ENCODE data around the gene WNK1. TPM values are rescaled to one million over a fixed set of nuclear protein-coding genes. Genes with fewer than 3 reads are reported as not detected.

The WNK1 gene
- total RNA-seq (2014; rRNA removed; shearing (Covaris generic)), result 43.9 and 59.0 TPM in 2 replicates

GRCh38 chr12:751999-752694, at the start of gene WNK1:
Gene WNK1 (plus strand): TSS chr12:752579. CDS start chr12:753566, 987 bp downstream.

GRCh38 chr12:949453-950191, 197.2 kb downstream of the WNK1 start, which contains the start of gene RAD52:
Gene RAD52 (minus strand): TSS chr12:949694. CDS start chr12:933058, 16,636 bp downstream.

Small RNA genes within 50 kb of the gene (small RNA-seq; reads per million reads assigned to genes)
- not detected for gene RNU4ATAC16P

Other genes starting within 250 kb of the WNK1 start
- gene NINJ2, start 89.1 kb upstream of the WNK1 start, total RNA-seq (2014; rRNA removed; shearing (Covaris generic)), result 0.23 and 0.72 TPM in 2 replicates
- 14.0 and 14.1 TPM in 2 replicates for gene RAD52, start 197.1 kb downstream of the WNK1 start, total RNA-seq (2014; rRNA removed; shearing (Covaris generic))
- gene ERC1, start 238.6 kb downstream of the WNK1 start, total RNA-seq (2014; rRNA removed; shearing (Covaris generic)), result 15.2 and 16.6 TPM in 2 replicates

All from A375 (cell line).